Keratinocyte (primary cell): Measurements from ENCODE around the gene RGS6. TPM values are rescaled to one million over a fixed set of nuclear protein-coding genes. Genes with fewer than 3 reads are reported as not detected.

Experiments
- DNase-seq: peaks from one replicate; pipeline ENCODE4 v3.0.0-alpha.2; 2011; ENCODE audit warnings: low read depth, missing footprints, low spot score
- FAIRE-seq: peaks from 2 replicates; lab custom pipeline; 2011; peaks lifted over from hg19 to GRCh38; lab: Jason Lieb, UNC
- H2AFZ ChIP-seq: 2 replicates; pipeline ENCODE4 v1.6.0; 2012; ENCODE audit warnings: low read length, control low read depth, inconsistent platforms; ENCODE audit not compliant: control insufficient read depth
- H3K27ac ChIP-seq: 2 replicates; pipeline ENCODE4 v1.5.1; 2011; ENCODE audit warnings: low read length; ENCODE audit not compliant: control insufficient read depth, insufficient read depth
- H3K27me3 ChIP-seq: 3 replicates; pipeline ENCODE4 v1.6.0; 2011; ENCODE audit warnings: low read length; ENCODE audit not compliant: control insufficient read depth, insufficient read depth; ENCODE audit errors: extremely low read depth
- H3K36me3 ChIP-seq, 2 experiments: 2 replicates in 1 of 2; 3 replicates in 1 of 2; pipeline ENCODE4 v1.5.1; 2011; ENCODE audit warnings: low read length in 2 of 2, mild to moderate bottlenecking in 1 of 2; ENCODE audit not compliant: control insufficient read depth in 2 of 2, insufficient read depth in 2 of 2; ENCODE audit errors: extremely low read depth in 1 of 2
- H3K4me1 ChIP-seq: 3 replicates; pipeline ENCODE4 v1.5.1; 2011; ENCODE audit warnings: low read length; ENCODE audit not compliant: control insufficient read depth, insufficient read depth; ENCODE audit errors: extremely low read depth
- H3K4me2 ChIP-seq: 3 replicates; pipeline ENCODE4 v1.6.0; 2011; ENCODE audit warnings: low read depth, low read length; ENCODE audit not compliant: control insufficient read depth, insufficient read depth; ENCODE audit errors: extremely low read depth
- H3K4me3 ChIP-seq, 3 experiments: fragments of 200-600 bp in 1 of 3; sonication (generic) in 1 of 3; 2 replicates in 2 of 3; 3 replicates in 1 of 3; pipeline ENCODE4 v1.5.1; 2011 to 2016; ENCODE audit warnings: low read length in 3 of 3, mild to moderate bottlenecking in 3 of 3, control low read depth in 2 of 3, inconsistent platforms in 1 of 3, low read depth in 1 of 3, mixed read lengths in 1 of 3, mixed run types in 1 of 3, moderate library complexity in 1 of 3; ENCODE audit not compliant: control insufficient read depth in 2 of 3, insufficient read depth in 2 of 3; ENCODE audit errors: extremely low read depth in 1 of 3
- H3K79me2 ChIP-seq: 2 replicates; pipeline ENCODE4 v1.6.0; 2012; ENCODE audit warnings: low read length; ENCODE audit not compliant: control insufficient read depth, insufficient read depth
- H3K9ac ChIP-seq: 3 replicates; pipeline ENCODE4 v1.6.0; 2011; ENCODE audit warnings: low read length; ENCODE audit not compliant: control insufficient read depth, insufficient read depth; ENCODE audit errors: extremely low read depth
- H3K9me1 ChIP-seq: 3 replicates; pipeline ENCODE4 v1.6.0; 2011; ENCODE audit warnings: low read length; ENCODE audit not compliant: control insufficient read depth, insufficient read depth; ENCODE audit errors: extremely low read depth
- H3K9me3 ChIP-seq: 2 replicates; pipeline ENCODE4 v1.5.1; 2012; ENCODE audit warnings: low read depth, low read length; ENCODE audit not compliant: control insufficient read depth
- H4K20me1 ChIP-seq: 3 replicates; pipeline ENCODE4 v1.6.0; 2011; ENCODE audit warnings: low read length; ENCODE audit not compliant: control insufficient read depth, insufficient read depth; ENCODE audit errors: extremely low read depth
- CTCF ChIP-seq, 3 experiments: IDR thresholded peaks in 1 of 3; conservative IDR thresholded peaks in 1 of 3; optimal IDR thresholded peaks in 1 of 3; 2 replicates in 2 of 3; 3 replicates in 1 of 3; pipeline versions ENCODE3 to v1.5.1; 2011; ENCODE audit warnings: low read length in 3 of 3, mild to moderate bottlenecking in 3 of 3, moderate library complexity in 2 of 3, control low read depth in 1 of 3, inconsistent platforms in 1 of 3; ENCODE audit not compliant: insufficient read depth in 2 of 3; ENCODE audit errors: extremely low read depth in 1 of 3
- EZH2 ChIP-seq: IDR thresholded peaks from one replicate; pipeline ENCODE4 v1.6.1; 2012; ENCODE audit warnings: inconsistent platforms, mild to moderate bottlenecking, low read length, moderate library complexity
- dilution Hi-C: fragments of 300-500 bp; cut with MboI; formaldehyde crosslinking; loops from one replicate; pipeline ENCODE4 v1.7.0; 2020; ENCODE audit warnings: low sequenced_read_pairs; ENCODE audit not compliant: extremely low pct_ligation_motif_present
- polyA plus RNA-seq, 5 experiments: library from polyadenylated mRNA; depleted of rRNA in 3 of 5; stranded (reverse) in 3 of 5; stranded (forward) in 1 of 5; unstranded in 1 of 5; fragments of >200 nt; gene quantifications; 1 replicate in 1 of 5; 2 replicates in 3 of 5; 3 replicates in 1 of 5; pipeline versions ENCODE4 v1.2.1 to v1.2.3, GENCODE V29; 2011 to 2012; ENCODE audit warnings: missing spikeins in 2 of 5, low read depth in 1 of 5, low replicate concordance in 1 of 5

Gene RGS6
- polyA plus RNA-seq, 1 donor (not counting 4 experiments of a cell fraction or from before 2014, with no cell fraction given), result not detected

GRCh38 chr14:72443991-72444441 lies 511.8 kb downstream of the RGS6 start:
- Histone ChIP-seq H2AFZ (no peak overlapping the region), H3K4me2 (no peak overlapping the region), H3K36me3 (no peaks in the 10 kb centered on the region), H3K27ac (no peak overlapping the region), H3K4me1 (no peaks in the 10 kb centered on the region), H4K20me1 (no peaks in the 10 kb centered on the region), H3K4me3 (no peak overlapping the region), H3K9me1 (no peaks in the 10 kb centered on the region), H3K9ac (no peak overlapping the region), H3K79me2 (no peaks in the 10 kb centered on the region), H3K27me3 (no peaks in the 10 kb centered on the region), H3K9me3 (no peaks in the 10 kb centered on the region)
- DNase-seq (no peak), FAIRE-seq (no peak)
- TF ChIP-seq EZH2, result no peak
- no peak for TF ChIP-seq CTCF (optimal IDR thresholded peaks at IDR 0.05 in 1 of 3, IDR thresholded peaks at IDR 0.05 in 1 of 3, conservative IDR thresholded peaks at IDR 0.05 in 1 of 3; ENCODE audit: extremely low read depth in 1 of 3, insufficient read depth in 2 of 3, low read length in 3 of 3)
- dilution Hi-C loops, result no loop called here

- no peak for FAIRE-seq
- no peak for DNase-seq
- dilution Hi-C loops, result no loop called here
Observed at GRCh38 chr14:72444701-72445100, 512.5 kb downstream of the RGS6 start.

More at GRCh38 chr14:72444701-72445100, 512.5 kb downstream of the RGS6 start:
- Histone ChIP-seq H3K4me2 (no peak overlapping the region), H3K9ac (no peak overlapping the region), H3K79me2 (no peaks in the 10 kb centered on the region), H3K9me3 (no peaks in the 10 kb centered on the region), H3K4me1 (no peaks in the 10 kb centered on the region), H3K27ac (no peak overlapping the region), H2AFZ (no peak overlapping the region), H3K4me3 (no peak overlapping the region), H4K20me1 (no peaks in the 10 kb centered on the region), H3K36me3 (no peaks in the 10 kb centered on the region), H3K27me3 (no peaks in the 10 kb centered on the region), H3K9me1 (no peaks in the 10 kb centered on the region)
- no peak for TF ChIP-seq EZH2
- no peak for TF ChIP-seq CTCF (optimal IDR thresholded peaks at IDR 0.05 in 1 of 3, IDR thresholded peaks at IDR 0.05 in 1 of 3, conservative IDR thresholded peaks at IDR 0.05 in 1 of 3; ENCODE audit: extremely low read depth in 1 of 3, insufficient read depth in 2 of 3, low read length in 3 of 3)
